ENCODE results near the gene POMP.

The POMP gene

DNA sequence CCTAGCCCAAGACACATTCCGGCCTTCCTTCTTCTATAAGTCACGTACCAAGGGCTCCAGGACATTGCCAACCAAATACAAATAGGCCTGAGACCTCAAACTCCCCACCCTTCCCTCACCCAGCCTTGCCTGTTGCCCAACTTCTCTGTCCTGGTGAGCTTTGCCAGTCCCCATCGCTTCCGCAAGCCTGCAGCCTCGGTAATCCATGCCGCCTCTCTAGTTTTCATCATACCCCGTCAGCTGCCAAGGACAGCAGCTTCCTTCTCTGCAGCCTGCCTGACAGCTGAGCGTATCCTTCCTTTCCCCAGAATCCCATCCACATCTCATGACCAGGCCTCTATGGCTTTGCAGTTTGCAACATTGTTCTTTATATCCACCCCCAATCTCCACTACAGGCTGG lies 36.6 kb upstream of the POMP start:
- Histone ChIP-seq H3K4me1 (ENCODE audit: control insufficient read depth, insufficient read depth, low read length, unreplicated experiment) (peaks cover 4% of the 10 kb centered on the region), H3K79me2 (ENCODE audit: control insufficient read depth, insufficient read depth, low read length, unreplicated experiment) (no peaks in the 10 kb centered on the region), H3K36me3 (ENCODE audit: insufficient read depth, low read length) (no peaks in the 10 kb centered on the region), H2AFZ (ENCODE audit: low read length, unreplicated experiment) (no peak overlapping the region), H3K27ac (ENCODE audit: low read depth, low read length) (no peak overlapping the region), H3K4me3 (ENCODE audit: low read depth, low read length) (no peak overlapping the region), H3K27me3 (ENCODE audit: insufficient read depth, low read length) (no peaks in the 10 kb centered on the region)

DNA sequence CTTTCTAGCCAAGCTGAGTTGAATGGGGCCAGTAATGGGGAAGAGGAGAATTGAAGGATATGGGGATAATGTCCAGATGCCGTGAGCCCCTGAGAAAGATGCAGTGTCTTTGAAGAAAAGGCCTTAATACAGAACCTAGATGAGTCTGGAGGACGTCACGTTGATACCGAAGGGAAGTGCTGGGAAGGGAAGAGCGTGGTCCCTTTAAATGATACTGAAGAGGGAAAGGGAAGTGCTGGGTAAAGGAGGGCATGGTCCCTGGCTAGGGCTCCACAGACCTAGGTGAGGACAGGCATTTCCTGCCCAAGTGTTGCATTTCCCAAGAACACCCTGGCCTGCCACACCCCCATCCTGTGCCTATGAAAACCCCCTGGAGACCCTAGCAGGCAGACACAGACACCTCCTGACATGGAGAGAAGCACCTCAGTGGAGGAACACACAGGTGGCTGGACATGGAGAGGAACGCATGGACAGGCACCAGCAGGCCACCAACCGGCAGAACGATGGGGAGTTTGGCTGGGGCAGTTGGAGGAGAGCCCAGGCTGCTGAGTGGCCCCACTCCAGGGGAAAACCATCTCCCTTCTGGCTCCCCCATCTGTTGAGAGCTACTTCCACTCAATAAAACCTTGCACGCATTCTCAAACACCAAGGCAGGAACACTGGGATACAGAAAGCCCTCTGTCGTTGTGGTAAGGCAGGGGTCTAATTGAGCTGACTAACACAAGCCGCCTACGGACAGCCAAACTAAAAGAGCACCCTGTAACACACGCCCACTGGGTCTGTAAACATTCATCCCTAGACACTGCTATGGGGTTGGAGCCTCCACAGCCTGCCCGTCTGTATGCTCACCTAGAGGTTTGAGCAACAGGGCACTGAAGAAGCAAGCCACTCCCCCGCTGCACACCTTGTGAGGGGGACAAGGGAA lies 34.9 kb upstream of the POMP start:
- H3K36me3 ChIP-seq (ENCODE audit: insufficient read depth, low read length): no peaks in the 10 kb centered on the region
- H3K27ac ChIP-seq (ENCODE audit: low read depth, low read length): no peak overlapping the region
- H3K27me3 ChIP-seq (ENCODE audit: insufficient read depth, low read length): no peaks in the 10 kb centered on the region
- H2AFZ ChIP-seq (ENCODE audit: low read length, unreplicated experiment): no peak overlapping the region
- H3K79me2 ChIP-seq (ENCODE audit: control insufficient read depth, insufficient read depth, low read length, unreplicated experiment): no peaks in the 10 kb centered on the region
- H3K4me1 ChIP-seq (ENCODE audit: control insufficient read depth, insufficient read depth, low read length, unreplicated experiment): peaks cover 4% of the 10 kb centered on the region
- H3K4me3 ChIP-seq (ENCODE audit: low read depth, low read length): no peak overlapping the region

DNA sequence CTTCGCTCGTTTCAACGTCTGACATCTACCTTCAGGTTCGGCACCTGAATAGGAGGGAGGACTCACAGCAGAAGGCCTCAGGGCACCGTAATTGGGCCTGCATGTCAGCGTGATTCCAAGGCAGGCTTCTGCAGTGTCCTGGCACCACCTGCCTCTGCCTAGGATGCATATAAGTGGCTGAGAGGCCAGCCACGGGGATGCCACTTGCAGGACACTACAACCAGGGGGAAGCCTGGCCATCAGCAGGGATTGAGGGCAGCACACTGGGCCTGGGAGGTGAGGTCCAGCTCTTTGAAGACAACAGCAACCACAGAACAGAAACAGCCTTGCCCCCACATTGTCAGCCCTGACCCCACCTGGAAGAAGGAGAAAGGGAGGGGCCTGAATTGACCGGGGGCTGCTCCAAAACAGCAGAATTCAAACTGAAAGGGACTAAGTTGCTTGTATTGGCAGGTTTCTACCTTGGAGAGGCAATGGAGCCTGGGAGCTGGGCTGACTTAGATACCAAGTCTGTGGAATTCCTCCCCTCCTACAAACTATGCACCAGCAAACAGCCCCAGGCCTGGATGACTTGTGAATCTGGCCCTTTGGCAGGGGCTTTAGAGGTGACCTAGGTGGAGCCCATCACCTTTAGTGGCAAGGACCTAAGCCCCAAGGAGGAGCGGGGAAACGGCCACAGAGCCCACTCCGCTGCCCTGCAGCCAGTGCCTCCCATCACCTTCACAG lies 34.1 kb upstream of the POMP start:
- no peaks in the 10 kb centered on the region for H3K36me3 ChIP-seq (ENCODE audit: insufficient read depth, low read length)
- H3K27me3 ChIP-seq (ENCODE audit: insufficient read depth, low read length): no peaks in the 10 kb centered on the region
- no peak overlapping the region for H2AFZ ChIP-seq (ENCODE audit: low read length, unreplicated experiment)
- peaks cover 4% of the 10 kb centered on the region for H3K4me1 ChIP-seq (ENCODE audit: control insufficient read depth, insufficient read depth, low read length, unreplicated experiment)
- no peak overlapping the region for H3K27ac ChIP-seq (ENCODE audit: low read depth, low read length)
- H3K79me2 ChIP-seq (ENCODE audit: control insufficient read depth, insufficient read depth, low read length, unreplicated experiment): no peaks in the 10 kb centered on the region
- H3K4me3 ChIP-seq (ENCODE audit: low read depth, low read length): no peak overlapping the region

GRCh38 chr13:28626266-28626665 lies 32.7 kb upstream of the POMP start:
- H3K27me3 ChIP-seq (ENCODE audit: insufficient read depth, low read length): no peaks in the 10 kb centered on the region
- H3K79me2 ChIP-seq (ENCODE audit: control insufficient read depth, insufficient read depth, low read length, unreplicated experiment): no peaks in the 10 kb centered on the region
- no peaks in the 10 kb centered on the region for H3K36me3 ChIP-seq (ENCODE audit: insufficient read depth, low read length)
- peaks cover 4% of the 10 kb centered on the region for H3K4me1 ChIP-seq (ENCODE audit: control insufficient read depth, insufficient read depth, low read length, unreplicated experiment)
- H3K4me3 ChIP-seq (ENCODE audit: low read depth, low read length): no peak overlapping the region
- H3K27ac ChIP-seq (ENCODE audit: low read depth, low read length): no peak overlapping the region
- H2AFZ ChIP-seq (ENCODE audit: low read length, unreplicated experiment): no peak overlapping the region

GRCh38 chr13:28628241-28628640 lies 30.7 kb upstream of the POMP start:
- H3K4me3 ChIP-seq (ENCODE audit: low read depth, low read length): no peak overlapping the region
- H2AFZ ChIP-seq (ENCODE audit: low read length, unreplicated experiment): no peak overlapping the region
- no peaks in the 10 kb centered on the region for H3K27me3 ChIP-seq (ENCODE audit: insufficient read depth, low read length)
- no peak overlapping the region for H3K27ac ChIP-seq (ENCODE audit: low read depth, low read length)
- H3K79me2 ChIP-seq (ENCODE audit: control insufficient read depth, insufficient read depth, low read length, unreplicated experiment): no peaks in the 10 kb centered on the region
- peaks cover 4% of the 10 kb centered on the region for H3K4me1 ChIP-seq (ENCODE audit: control insufficient read depth, insufficient read depth, low read length, unreplicated experiment)
- no peaks in the 10 kb centered on the region for H3K36me3 ChIP-seq (ENCODE audit: insufficient read depth, low read length)

GRCh38 chr13:28630869-28631268 lies 28.1 kb upstream of the POMP start:
- Histone ChIP-seq H3K36me3 (ENCODE audit: insufficient read depth, low read length) (no peaks in the 10 kb centered on the region), H3K79me2 (ENCODE audit: control insufficient read depth, insufficient read depth, low read length, unreplicated experiment) (no peaks in the 10 kb centered on the region), H3K4me1 (ENCODE audit: control insufficient read depth, insufficient read depth, low read length, unreplicated experiment) (peaks cover under 1% of the 10 kb centered on the region), H3K27me3 (ENCODE audit: insufficient read depth, low read length) (no peaks in the 10 kb centered on the region), H3K27ac (ENCODE audit: low read depth, low read length) (no peak overlapping the region), H2AFZ (ENCODE audit: low read length, unreplicated experiment) (no peak overlapping the region), H3K4me3 (ENCODE audit: low read depth, low read length) (no peak overlapping the region)

- H2AFZ ChIP-seq (ENCODE audit: low read length, unreplicated experiment): no peak overlapping the region
- H3K27me3 ChIP-seq (ENCODE audit: insufficient read depth, low read length): no peaks in the 10 kb centered on the region
- H3K4me1 ChIP-seq (ENCODE audit: control insufficient read depth, insufficient read depth, low read length, unreplicated experiment): peaks cover 8% of the 10 kb centered on the region
- no peak overlapping the region for H3K27ac ChIP-seq (ENCODE audit: low read depth, low read length)
- H3K79me2 ChIP-seq (ENCODE audit: control insufficient read depth, insufficient read depth, low read length, unreplicated experiment): no peaks in the 10 kb centered on the region
- no peak overlapping the region for H3K4me3 ChIP-seq (ENCODE audit: low read depth, low read length)
- H3K36me3 ChIP-seq (ENCODE audit: insufficient read depth, low read length): no peaks in the 10 kb centered on the region
Observed at GRCh38 chr13:28631801-28632200, 27.1 kb upstream of the POMP start.

DNA sequence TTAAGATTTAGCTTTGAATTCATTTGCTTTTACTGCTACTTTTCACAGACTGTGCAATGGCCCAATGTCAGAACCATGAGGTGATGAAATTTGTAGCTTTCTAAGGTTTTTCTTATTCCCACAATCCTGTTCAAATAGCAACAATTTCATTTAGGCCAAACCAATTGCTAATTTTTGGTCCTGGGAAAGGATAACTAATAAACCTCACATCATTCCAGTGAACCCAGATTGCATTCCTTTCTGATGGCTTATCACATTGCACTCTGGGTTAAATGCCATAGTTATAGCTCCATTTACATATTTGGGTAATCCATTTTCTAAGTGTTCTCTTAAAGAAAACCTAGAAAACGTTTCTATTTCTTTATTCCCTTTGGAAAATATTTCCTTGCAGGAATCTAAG lies 22.9 kb upstream of the POMP start:
- Histone ChIP-seq H3K27ac (ENCODE audit: low read depth, low read length) (no peak overlapping the region), H2AFZ (ENCODE audit: low read length, unreplicated experiment) (no peak overlapping the region), H3K4me3 (ENCODE audit: low read depth, low read length) (no peak overlapping the region), H3K4me1 (ENCODE audit: control insufficient read depth, insufficient read depth, low read length, unreplicated experiment) (peaks cover 8% of the 10 kb centered on the region), H3K79me2 (ENCODE audit: control insufficient read depth, insufficient read depth, low read length, unreplicated experiment) (no peaks in the 10 kb centered on the region), H3K27me3 (ENCODE audit: insufficient read depth, low read length) (no peaks in the 10 kb centered on the region), H3K36me3 (ENCODE audit: insufficient read depth, low read length) (no peaks in the 10 kb centered on the region)

DNA sequence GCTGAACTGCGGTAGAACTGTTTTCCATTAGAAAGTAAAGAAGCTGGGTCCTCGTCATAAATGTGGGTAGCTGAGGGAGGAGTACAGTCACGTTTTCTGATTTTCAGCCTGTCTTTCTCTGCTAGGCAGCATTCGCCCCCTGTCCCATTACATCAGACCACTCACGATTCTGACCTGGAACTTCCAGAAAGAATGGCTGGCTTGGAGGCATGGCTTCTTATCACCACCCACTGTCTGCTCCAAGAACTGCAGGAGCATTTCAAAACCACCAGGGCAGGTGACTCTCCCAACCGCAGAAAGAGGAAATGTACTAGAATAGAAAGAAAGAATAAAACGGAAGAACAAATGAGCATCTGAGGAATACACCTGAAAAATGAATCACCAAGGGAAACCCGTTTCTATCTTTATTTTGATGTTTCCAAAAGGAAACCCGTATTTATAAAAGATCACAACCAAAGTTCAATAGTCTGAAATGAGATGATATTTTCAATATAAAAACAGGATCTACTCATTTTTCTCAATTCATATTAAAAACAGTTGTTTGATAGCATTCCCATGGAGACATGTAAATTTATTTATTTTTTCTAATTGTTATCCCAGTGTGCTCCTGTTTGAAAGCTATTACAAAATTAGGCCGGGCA lies 22.1 kb upstream of the POMP start:
- Histone ChIP-seq H3K27ac (ENCODE audit: low read depth, low read length) (no peak overlapping the region), H3K79me2 (ENCODE audit: control insufficient read depth, insufficient read depth, low read length, unreplicated experiment) (no peaks in the 10 kb centered on the region), H2AFZ (ENCODE audit: low read length, unreplicated experiment) (no peak overlapping the region), H3K4me3 (ENCODE audit: low read depth, low read length) (no peak overlapping the region), H3K36me3 (ENCODE audit: insufficient read depth, low read length) (no peaks in the 10 kb centered on the region), H3K27me3 (ENCODE audit: insufficient read depth, low read length) (no peaks in the 10 kb centered on the region), H3K4me1 (ENCODE audit: control insufficient read depth, insufficient read depth, low read length, unreplicated experiment) (peaks cover 8% of the 10 kb centered on the region)

DNA sequence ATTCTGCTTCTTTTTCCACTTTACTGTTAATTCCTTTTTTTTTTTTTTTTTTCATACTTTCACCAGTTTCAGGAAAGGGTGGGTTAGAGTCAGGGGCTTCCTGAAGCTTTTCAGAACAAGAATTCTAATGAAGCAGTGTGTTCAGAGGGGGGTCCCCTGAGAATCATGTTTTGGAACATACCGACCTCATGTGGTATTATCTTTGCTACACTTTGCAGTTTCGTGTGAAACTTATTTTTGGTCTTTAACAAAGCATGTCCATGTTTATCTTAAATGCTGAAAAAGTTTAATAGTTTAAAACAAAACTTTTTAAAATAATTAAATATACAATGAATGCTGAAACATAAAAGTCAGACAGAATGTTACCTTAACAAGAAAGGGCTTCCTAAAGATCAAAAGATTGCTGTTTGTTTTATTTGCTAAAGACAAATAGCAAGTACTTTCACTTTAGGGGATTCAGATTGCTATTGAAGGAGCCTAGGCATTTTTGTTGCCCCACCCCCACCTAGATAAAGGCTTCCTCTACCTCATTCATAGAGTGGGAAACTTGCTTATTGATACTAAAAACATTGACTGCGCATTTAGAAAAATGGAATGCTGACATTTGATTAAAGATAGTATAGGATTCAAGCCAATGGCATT lies 21.1 kb upstream of the POMP start:
- H3K36me3 ChIP-seq (ENCODE audit: insufficient read depth, low read length): no peaks in the 10 kb centered on the region
- H3K4me1 ChIP-seq (ENCODE audit: control insufficient read depth, insufficient read depth, low read length, unreplicated experiment): peaks cover 8% of the 10 kb centered on the region
- no peaks in the 10 kb centered on the region for H3K27me3 ChIP-seq (ENCODE audit: insufficient read depth, low read length)
- no peaks in the 10 kb centered on the region for H3K79me2 ChIP-seq (ENCODE audit: control insufficient read depth, insufficient read depth, low read length, unreplicated experiment)
- no peak overlapping the region for H3K27ac ChIP-seq (ENCODE audit: low read depth, low read length)
- H2AFZ ChIP-seq (ENCODE audit: low read length, unreplicated experiment): no peak overlapping the region
- peak overlapping the region; percentile 20; the same call in 1 of the 2 replicates for H3K4me3 ChIP-seq (ENCODE audit: low read depth, low read length)

All from ACC112 (cell line).